Thymus (tissue), 11 donors: Measurements from ENCODE around the gene MAGI1. TPM values are rescaled to one million over a fixed set of nuclear protein-coding genes. Genes with fewer than 3 reads are reported as not detected.

ENCODE experiments used
- DNase-seq, 9 donors: peaks; one replicate each; pipeline ENCODE4 v3.0.0-alpha.2; 2013; ENCODE audit warnings: low spot score in 9 of 9, low read depth in 6 of 9, missing footprints in 1 of 9
- H3K27ac ChIP-seq, 2 donors: one replicate each; pipeline ENCODE4 v1.5.1; 2013; ENCODE audit warnings: control low read depth in 1 of 2, low read depth in 1 of 2, low read length in 1 of 2, mild to moderate bottlenecking in 1 of 2, moderate library complexity in 1 of 2
- H3K27me3 ChIP-seq, 2 donors: one replicate each; pipeline ENCODE4 v1.5.1; 2013; ENCODE audit warnings: low read length in 1 of 2; ENCODE audit not compliant: control insufficient read depth in 2 of 2, insufficient read depth in 1 of 2
- H3K36me3 ChIP-seq, 2 donors: one replicate each; pipeline ENCODE4 v1.5.1; 2013; ENCODE audit warnings: low read length in 1 of 2, mild to moderate bottlenecking in 1 of 2, moderate library complexity in 1 of 2; ENCODE audit not compliant: control insufficient read depth in 2 of 2, insufficient read depth in 2 of 2
- H3K4me1 ChIP-seq, 2 donors: one replicate each; pipeline ENCODE4 v1.5.1; 2013; ENCODE audit warnings: low read length in 2 of 2; ENCODE audit not compliant: control insufficient read depth in 2 of 2, insufficient read depth in 2 of 2
- H3K4me3 ChIP-seq, 2 donors: one replicate each; pipeline ENCODE4 v1.5.1; 2013; ENCODE audit warnings: low read length in 2 of 2, control low read depth in 1 of 2, mild to moderate bottlenecking in 1 of 2
- H3K9me3 ChIP-seq, 2 donors: one replicate each; pipeline ENCODE4 v1.5.1; 2013; ENCODE audit warnings: low read length in 1 of 2, mild to moderate bottlenecking in 1 of 2; ENCODE audit not compliant: control insufficient read depth in 2 of 2, insufficient read depth in 1 of 2
- WGBS: extraction: QIAGEN DNeasy Blood & Tissue Kit; methylation state at CpG from one replicate; pipeline ENCODE4 v1.1.7; 2013; 5-methylcytosine and 5-hydroxymethylcytosine counted together
- polyA plus RNA-seq: library from polyadenylated mRNA; stranded (reverse); fragments of 200-250 nt; gene quantifications from one replicate; pipeline ENCODE4 v1.2.3, GENCODE V29; 2013
- total RNA-seq: library from RNA; stranded (reverse); fragments of 120-200 nt; gene quantifications from one replicate; pipeline ENCODE4 v1.2.4, GENCODE V29; 2013
- donor health status: healthy.

MAGI1 gene
- total and polyA plus RNA-seq, 2 donors: 5.1 to 6.1 TPM

DNA sequence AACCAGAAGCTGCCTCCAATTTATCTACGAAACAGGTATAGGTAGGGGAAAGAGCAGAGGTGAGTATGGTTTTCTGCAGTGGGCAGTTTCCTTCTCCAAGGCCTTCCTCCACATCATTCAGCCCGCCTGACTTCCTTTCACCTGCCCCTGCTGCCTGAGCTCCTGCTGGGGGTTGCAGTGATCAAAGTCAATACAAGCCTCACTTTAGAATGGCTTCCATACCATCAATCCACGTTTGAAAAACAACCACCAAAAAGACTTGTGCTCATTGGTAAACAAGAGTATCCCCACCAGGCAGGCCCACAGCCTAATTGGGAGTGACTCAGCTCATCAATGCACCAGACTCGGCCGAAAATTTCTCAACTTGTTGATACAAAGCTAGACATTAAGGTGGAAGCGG lies 159.9 kb downstream of the MAGI1 start:
- H3K9me3 ChIP-seq: no peaks in the 10 kb centered on the region
- no peaks in the 10 kb centered on the region for H3K4me1 ChIP-seq
- no peak for DNase-seq
- H3K27me3 ChIP-seq: no peaks in the 10 kb centered on the region
- 90% methylated on average over 6 of the region's 6 CpGs for WGBS
- no peaks in the 10 kb centered on the region for H3K36me3 ChIP-seq
- H3K4me3 ChIP-seq: no peak overlapping the region
- no peak overlapping the region for H3K27ac ChIP-seq

DNA sequence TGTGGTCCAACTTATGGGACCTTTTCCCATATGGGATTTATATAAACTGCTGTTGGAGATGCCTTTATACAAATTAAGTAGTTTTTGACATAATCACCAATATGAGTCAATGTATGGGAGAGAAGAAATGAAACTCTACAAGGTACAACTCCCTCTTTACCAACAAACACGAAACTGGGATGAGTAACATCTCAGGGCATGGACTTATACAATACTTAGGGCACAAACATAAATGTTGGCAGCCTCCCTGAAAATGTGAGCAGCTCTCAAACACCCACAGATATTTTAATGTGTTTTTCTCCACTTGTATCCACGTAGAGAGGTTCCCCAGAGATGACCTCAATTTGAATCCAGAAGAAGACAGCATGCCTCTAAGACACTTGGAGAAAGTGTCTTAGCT lies 161.6 kb downstream of the MAGI1 start:
- DNase-seq: no peak
- H3K4me1 ChIP-seq: no peaks in the 10 kb centered on the region

GRCh38 chr3:65876028-65876420 lies 162.7 kb downstream of the MAGI1 start:
- no peak for DNase-seq
- Histone ChIP-seq H3K27ac (no peak overlapping the region), H3K27me3 (no peaks in the 10 kb centered on the region), H3K4me3 (no peak overlapping the region), H3K9me3 (no peaks in the 10 kb centered on the region), H3K36me3 (no peaks in the 10 kb centered on the region), H3K4me1 (no peaks in the 10 kb centered on the region)
- 90% methylated on average over 3 of the region's 3 CpGs for WGBS

More for the DNA sequence above, 161.6 kb downstream of the MAGI1 start:
- 78% methylated on average over 2 of the region's 2 CpGs for WGBS
- no peak overlapping the region for H3K27ac ChIP-seq
- H3K9me3 ChIP-seq: no peaks in the 10 kb centered on the region
- no peak overlapping the region for H3K4me3 ChIP-seq
- no peaks in the 10 kb centered on the region for H3K27me3 ChIP-seq
- no peaks in the 10 kb centered on the region for H3K36me3 ChIP-seq

GRCh38 chr3:65875393-65876027 lies 163.2 kb downstream of the MAGI1 start:
- H3K4me1 ChIP-seq: no peaks in the 10 kb centered on the region
- 73% methylated on average over 6 of the region's 6 CpGs for WGBS
- no peak overlapping the region for H3K27ac ChIP-seq
- DNase-seq: no peak
- H3K27me3 ChIP-seq: no peaks in the 10 kb centered on the region
- no peak overlapping the region for H3K4me3 ChIP-seq
- no peaks in the 10 kb centered on the region for H3K9me3 ChIP-seq
- H3K36me3 ChIP-seq: no peaks in the 10 kb centered on the region

DNA sequence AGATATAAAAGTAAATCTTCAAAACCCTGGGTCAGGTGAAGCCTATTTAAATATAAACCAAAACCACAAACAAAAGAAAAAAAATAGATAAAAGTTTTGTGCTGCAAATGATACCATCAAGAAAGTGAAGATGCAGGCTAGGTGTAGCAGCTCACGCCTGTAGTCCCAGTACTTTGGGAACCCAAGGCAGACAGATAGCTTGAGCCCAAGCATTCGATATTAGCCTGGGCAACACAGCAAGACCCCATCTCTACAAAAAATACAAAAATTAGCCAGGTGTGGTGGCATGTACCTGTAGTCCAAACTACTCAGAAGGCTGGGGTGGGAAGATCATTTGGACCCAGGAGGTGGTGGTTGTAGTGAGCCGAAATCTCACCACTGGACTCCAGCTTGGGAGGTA lies 164.8 kb downstream of the MAGI1 start:
- no peak overlapping the region for H3K4me3 ChIP-seq
- WGBS: 96% methylated on average over 3 of the region's 3 CpGs

DNA sequence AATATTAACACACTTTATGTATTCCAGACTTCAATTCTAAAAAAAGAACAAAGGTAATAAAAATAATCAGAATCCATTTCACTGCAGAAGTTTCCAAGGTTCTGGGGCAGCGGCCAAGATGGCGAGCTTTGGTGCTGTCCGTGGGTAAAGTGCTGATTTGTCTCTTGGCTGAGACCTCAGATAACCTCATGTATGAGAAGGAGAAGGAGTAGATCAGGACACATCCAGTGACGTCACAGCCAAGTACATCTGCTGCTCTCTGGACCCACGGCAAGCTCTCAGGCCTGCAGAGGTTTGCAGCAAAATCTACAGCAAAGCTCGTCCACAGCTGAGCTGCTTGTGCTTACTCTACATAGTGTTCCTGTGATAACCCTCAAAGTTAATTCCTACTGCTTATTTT lies 165.7 kb downstream of the MAGI1 start:
- Histone ChIP-seq H3K27ac (no peak overlapping the region), H3K27me3 (no peaks in the 10 kb centered on the region), H3K4me1 (no peaks in the 10 kb centered on the region), H3K9me3 (no peaks in the 10 kb centered on the region), H3K4me3 (no peak overlapping the region), H3K36me3 (no peaks in the 10 kb centered on the region)
- whole genome bisulfite sequencing: 91% methylated on average over 6 of the region's 6 CpGs
- DNase-seq: no peak

More for the DNA sequence above, 164.8 kb downstream of the MAGI1 start:
- no peaks in the 10 kb centered on the region for H3K36me3 ChIP-seq
- H3K27ac ChIP-seq: no peak overlapping the region
- no peaks in the 10 kb centered on the region for H3K9me3 ChIP-seq
- H3K4me1 ChIP-seq: no peaks in the 10 kb centered on the region
- no peaks in the 10 kb centered on the region for H3K27me3 ChIP-seq
- DNase-seq: no peak

DNA sequence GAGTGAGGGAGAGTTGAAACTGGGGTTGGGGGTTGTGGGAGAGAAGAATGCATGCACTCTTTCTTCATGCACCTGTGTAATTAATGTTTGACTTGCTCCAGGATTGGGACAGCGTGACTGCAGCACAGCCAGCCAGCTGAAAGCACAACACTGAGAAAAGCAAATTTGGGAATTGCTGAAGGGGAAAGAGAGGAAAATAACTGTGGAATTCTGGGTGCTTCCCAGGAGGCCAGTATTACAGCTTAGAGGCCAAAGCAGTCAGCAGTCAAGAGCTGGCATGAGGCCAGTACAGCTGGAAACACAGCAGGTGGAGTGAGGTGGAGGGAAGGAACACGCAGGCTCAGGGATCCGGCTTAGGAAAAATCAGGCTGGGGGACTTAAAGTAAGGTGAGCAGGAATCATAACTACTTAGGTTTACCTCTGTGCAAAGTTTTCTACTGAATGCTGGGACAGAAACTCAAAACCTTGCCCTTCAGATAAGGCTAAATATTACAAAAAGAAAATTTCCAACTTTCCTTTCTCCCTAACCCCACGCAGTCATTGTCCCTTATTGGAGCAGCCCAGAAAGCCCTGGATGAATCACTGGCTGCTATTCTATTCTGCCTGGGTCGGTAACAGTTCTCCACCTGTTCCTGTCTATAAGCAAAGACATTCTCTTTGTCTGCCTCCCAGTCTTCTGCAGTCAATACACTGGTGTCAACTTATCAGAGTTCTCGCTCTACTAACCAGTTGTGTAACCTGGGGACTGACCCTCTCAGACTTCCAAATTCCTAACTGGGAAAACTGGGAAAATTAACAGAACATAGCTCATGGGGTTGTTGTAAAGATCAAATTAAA lies 167.2 kb downstream of the MAGI1 start:
- no peak overlapping the region for H3K4me3 ChIP-seq
- WGBS: 89% methylated on average over 6 of the region's 6 CpGs
- H3K9me3 ChIP-seq: no peaks in the 10 kb centered on the region
- no peaks in the 10 kb centered on the region for H3K36me3 ChIP-seq
- no peak overlapping the region for H3K27ac ChIP-seq
- H3K27me3 ChIP-seq: no peaks in the 10 kb centered on the region
- H3K4me1 ChIP-seq: no peaks in the 10 kb centered on the region
- peak in 2 of 9 donors; percentile 8 to 10 for DNase-seq

- WGBS: 84% methylated on average over 9 of the region's 9 CpGs
- Histone ChIP-seq H3K9me3 (no peaks in the 10 kb centered on the region), H3K27me3 (no peaks in the 10 kb centered on the region), H3K27ac (no peak overlapping the region), H3K36me3 (no peaks in the 10 kb centered on the region), H3K4me3 (no peak overlapping the region), H3K4me1 (no peaks in the 10 kb centered on the region)
- no peak for DNase-seq
Observed at GRCh38 chr3:65869798-65870197, 168.9 kb downstream of the MAGI1 start.

DNA sequence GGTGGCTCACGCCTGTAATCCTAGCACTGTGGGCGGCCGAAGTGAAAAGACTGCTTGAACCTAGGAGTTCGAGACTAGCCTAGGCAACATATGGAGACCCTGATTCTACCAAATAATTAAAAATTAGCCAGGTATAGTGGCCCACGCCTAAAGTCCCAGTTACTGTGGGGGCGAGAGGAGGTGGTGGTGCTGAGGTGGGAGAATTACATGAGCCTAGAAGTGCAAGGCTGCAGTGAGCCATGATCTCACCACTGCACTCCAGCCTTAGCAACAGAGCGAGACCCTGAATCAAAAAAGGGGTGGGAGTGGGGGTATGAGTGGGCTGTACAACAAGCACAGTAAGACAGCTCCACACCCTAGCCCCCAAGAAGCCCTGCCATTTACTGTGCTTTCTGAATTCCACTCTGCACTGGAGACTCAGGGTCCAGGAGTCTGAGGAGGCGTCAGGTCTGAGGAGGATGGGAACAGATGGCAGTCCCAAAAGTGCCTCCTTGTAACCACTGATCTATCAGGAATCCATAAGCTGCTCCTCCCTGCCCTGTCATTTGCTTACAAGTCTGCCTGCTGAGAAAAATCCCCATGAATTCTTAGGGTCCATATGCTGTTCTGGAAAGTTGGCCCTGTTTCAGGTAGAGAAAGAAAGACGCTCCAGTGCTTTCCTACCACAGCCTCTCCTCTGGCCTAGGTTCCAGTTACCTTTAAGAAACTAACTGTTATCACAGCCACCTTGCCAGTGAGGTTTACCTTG lies 171.1 kb downstream of the MAGI1 start:
- 94% methylated on average over 9 of the region's 9 CpGs for WGBS
- Histone ChIP-seq H3K27ac (no peak overlapping the region), H3K4me3 (no peak overlapping the region), H3K36me3 (no peaks in the 10 kb centered on the region), H3K9me3 (no peaks in the 10 kb centered on the region), H3K4me1 (no peaks in the 10 kb centered on the region), H3K27me3 (no peaks in the 10 kb centered on the region)
- no peak for DNase-seq
